DMS153 treated with DMSO at 0.1 percent for 48 hours (cell line): ENCODE results near the gene TMF1.

Experiments used
- DNase-seq: peaks from one replicate; lab custom pipeline; 2025; ENCODE audit not compliant: unreplicated experiment; lab: John Stamatoyannopoulos, UW

Gene TMF1

DNA sequence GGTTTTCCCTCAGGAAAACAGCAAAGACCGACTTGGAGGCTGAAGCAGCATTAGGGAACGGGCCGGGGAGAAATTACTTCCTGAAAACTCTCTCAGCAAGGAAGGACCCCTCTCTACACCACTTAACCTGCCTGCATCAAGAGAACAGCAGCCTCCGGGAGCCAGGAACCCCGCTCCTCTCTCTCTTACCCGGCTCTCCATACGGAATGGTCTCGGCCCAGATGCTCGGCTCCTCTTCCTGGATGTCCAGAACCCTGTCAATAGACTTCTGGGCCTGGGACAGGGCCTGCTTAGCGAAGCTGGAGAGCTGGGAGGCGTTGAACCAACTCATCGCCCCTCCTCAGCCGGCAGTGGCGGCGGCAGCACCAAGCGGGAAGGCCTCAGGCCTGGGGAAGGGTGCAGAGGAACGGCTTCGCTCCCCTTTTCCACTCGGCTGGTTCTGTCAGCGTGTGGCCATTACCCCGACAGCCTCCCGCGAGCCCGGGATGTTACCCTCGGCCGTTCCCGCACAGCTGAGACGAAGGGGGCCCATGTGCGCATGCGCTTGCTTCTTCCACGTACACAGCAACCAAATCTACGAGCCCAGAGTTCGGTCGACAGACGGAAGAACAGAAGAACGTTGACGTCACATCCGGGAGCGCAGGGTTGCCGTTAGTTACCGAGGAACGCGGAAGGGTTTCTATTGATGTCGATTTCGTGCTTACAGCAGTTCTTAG is at the start of gene TMF1:
TMF1 (minus strand) TSS at position 578 of the 716 bp plus-strand sequence; CDS start at position 331, 247 bp downstream.
- DNase-seq = no peak

DNA sequence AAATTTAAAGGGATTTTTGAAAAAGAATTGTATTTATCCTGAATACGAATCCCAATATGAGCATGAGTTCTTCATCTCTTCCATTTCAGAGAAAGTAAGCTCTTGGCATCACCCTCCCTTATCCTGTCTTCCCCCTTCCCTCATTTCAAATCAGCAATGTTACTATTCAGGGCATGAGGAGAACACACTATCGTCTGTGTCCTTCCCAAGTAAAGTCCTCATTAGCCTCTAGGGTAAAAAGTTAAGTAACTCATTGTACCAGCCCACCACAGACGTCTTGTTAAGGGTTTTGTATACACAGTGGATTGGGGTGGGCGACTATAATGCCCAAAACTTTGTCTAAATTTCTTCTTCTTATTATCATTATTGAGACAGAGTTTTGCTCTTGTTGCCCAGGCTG is 47.4 kb upstream of the TMF1 start:
- DNase-seq = no peak

GRCh38 chr3:69097407-69098086 is 45.4 kb upstream of the TMF1 start:
- DNase-seq = no peak

DNA sequence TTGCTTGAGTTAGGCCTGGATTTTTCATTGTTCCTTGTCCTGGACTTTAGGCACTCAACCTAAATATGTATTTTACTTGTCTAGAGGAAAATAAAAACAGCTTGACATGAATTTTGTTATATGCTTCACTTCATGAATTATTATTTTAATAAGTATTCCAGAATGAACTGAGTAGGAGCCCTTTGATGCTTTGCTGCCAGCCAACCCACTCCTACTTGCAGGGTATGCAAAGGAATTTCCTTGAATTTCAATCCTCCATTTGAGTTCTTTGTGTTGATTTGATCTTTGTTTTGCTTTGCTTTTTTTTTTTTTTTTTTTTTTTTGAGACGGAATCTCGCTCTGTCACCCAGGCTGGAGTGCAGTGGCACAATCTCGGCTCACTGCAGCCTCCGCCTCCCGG is 44.2 kb upstream of the TMF1 start:
- DNase-seq = no peak

DNA sequence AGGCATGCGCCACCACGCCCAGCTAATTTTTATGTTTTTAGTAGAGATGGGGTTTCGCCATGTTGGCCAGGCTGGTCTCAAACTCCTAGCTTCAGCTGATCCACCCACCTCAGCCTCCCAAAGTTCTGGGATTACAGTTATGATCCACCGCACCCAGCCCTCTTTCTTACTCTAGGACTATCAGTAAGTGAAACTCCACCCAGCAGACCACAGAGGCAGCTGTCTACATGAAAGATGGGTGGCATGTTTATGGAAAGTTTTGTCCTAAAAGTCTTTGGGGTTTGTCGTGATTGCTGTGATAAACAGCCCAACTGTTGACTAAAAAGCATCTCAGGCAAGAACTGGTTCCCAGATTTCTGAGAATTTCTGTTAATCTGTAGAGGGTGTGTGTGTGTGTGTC is 43.5 kb upstream of the TMF1 start:
- no peak for DNase-seq

- DNase-seq = no peak
These were observed 42.5 kb upstream of the TMF1 start for GRCh38 chr3:69094467-69095205.

DNA sequence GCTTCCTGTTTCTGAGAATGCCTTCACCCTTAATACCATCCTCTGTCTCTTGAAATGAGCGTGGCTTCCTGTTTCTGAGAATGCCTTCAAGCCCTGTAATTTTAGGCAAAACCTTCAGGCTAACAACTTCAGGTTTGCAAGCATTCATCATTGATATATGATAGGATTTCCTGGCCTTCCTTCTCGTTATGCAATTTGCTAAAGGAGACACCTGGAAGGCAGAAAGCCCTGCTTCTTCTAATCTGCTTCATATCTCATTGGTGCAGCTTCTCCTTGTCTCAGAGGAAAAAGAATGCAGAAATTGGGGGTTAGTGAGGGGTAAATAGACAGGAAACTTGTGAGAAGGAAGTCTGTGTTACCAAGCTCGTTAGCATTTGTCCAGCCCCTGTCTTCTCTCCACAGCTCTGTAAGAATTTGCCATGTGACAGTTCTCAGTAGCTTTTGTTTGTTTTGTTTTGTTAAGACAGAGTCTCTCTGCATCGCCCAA is 39.9 kb upstream of the TMF1 start:
- DNase-seq = no peak

GRCh38 chr3:69091389-69092029 is 39.4 kb upstream of the TMF1 start:
- DNase-seq = no peak

DNA sequence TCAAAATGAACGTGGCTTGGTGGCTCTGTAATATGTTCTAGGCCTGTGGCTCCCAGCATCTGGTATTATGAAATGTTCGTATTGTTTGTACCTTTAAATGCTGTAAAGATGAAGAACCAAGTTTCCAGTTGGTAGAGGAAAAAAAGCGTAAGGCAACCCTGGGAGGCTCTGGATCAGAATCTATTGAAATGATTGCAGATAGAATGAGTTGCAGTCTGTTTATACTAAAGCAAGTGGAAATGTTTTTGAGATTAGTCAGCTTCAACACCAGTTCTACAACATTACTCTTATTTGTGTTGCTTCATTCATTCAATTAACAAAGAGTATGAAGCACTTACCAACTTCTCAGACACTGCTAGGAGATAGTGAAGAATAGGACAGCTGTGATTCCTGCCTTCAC is 37.9 kb upstream of the TMF1 start:
- no peak for DNase-seq

DNA sequence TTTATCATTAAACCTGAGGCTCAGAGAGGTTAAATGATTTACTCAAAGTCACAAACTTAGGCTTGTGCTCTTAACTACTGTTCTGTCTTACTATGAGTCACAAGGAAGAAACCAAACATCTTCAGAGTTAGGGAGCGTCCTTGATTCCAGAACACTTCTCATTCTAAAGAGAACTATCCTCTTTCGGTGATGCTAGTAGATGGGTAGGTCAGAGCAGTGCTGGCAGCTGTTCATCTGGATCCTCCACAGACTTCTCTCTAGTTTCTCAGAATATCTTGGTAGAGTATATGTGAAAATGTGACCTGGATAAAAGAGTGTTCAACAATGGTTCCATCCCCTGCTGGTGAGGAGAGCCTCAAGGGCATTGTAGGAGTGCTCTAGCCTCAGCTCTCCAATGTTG is 35.9 kb upstream of the TMF1 start:
- no peak for DNase-seq

DNA sequence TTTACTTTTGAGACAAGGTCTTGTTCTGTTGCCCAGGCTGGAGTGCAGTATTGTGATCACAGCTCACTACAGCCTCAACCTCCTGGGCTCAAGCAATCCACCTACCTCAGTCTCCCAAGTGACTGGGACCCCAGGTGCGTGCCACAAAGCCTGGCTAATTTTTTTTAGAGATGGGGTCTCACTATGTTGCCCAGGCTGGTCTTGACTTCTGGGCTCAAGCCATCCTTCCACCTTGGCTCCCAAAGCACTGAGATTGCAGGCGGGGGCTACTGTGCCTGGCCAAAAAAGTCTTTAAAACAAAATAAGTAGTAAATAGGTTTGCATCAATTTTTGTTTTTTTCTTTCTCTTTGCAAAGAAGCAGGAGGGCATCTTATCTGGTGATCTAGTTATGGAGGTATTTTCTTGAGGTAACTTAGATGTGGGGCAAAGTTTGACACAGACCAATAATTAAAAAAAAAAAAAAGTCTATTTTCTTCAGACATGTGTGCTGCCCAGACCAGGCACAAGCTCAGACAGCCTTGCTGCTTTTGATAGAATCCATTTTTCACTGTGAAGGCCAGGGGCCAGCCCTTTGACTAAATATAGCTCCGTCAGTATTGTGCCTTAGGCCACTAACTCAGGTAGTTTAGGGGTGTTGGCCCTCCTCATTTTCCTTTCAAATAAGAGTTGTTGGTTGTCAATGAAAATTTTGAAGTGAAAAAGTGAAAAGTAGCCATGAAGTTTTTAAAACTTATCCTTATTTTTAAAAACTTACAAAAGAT is 35.1 kb upstream of the TMF1 start:
- no peak for DNase-seq

- DNase-seq = peak; percentile 20
These were observed 33.9 kb upstream of the TMF1 start for GRCh38 chr3:69085833-69086722.

DNA sequence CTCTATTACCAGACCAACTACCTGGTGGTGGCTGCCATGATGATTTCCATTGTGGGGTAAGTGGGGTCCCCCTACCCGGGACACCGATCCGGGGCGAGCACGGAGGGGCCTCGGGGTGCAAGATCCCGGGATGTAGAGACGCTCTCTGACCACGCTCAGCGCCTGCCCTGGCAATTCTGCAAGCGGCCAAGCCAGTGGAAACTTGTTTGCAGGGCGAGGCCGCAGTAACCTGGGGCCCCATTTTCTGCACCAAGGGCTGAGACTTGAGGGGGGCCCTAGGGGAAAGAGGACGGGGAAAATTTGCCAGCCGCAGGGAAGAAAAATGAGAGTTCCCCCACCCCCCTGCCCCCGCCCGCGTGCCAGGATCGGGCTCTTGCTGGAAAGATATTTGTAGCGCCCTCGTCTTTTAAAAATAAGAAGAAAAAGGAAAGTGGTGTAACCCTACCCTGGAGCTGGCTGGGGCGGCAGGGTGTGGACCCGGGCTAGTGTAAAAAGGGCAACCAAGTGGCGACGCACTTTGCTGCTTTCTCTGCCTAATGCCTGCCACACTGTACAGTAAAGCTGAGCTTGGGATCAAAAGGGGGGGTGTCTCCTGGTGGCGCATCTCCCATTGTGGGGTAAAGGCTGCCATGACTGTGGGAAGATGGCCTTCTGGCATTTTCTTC is 33.2 kb upstream of the TMF1 start:
- no peak for DNase-seq

DNA sequence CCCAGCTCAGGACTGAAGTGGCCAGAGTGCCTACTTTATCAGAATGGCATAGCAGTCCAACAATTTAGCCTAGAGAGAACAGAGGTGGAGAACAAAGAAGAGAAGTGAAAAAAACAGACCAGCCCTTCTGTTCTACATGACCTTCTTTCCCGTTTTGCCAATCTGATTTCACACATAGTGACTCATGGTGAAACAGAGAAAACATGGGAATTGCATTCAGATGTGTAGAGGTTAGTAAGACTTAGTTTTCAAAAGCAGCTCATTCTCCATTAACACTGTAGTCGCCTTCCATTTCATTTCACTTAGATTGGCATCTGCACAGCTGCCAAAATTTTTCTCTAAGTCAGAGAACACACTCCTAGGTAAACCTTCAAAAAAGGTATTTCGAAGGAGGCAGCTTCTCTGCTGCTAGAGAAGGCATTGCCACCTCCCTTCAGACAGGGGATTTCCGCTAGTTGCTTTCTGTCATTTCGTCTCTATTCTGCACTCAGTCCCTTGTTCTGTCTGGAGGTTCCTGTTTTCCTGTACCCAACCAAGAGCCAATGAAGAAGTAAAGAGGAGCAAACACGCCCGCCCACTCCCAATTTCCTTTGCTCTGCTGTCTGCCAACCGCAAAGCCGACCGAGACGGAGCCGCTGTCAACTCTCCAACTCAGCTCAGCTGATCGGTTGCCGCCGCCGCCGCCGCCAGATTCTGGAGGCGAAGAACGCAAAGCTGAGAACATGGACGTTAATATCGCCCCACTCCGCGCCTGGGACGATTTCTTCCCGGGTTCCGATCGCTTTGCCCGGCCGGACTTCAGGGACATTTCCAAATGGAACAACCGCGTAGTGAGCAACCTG is 32.4 kb upstream of the TMF1 start, which contains the start of gene ARL6IP5:
ARL6IP5 (plus strand) TSS at position 612 of the 842 bp plus-strand sequence; CDS start at position 723, 111 bp downstream.
- DNase-seq = peak; percentile 32

DNA sequence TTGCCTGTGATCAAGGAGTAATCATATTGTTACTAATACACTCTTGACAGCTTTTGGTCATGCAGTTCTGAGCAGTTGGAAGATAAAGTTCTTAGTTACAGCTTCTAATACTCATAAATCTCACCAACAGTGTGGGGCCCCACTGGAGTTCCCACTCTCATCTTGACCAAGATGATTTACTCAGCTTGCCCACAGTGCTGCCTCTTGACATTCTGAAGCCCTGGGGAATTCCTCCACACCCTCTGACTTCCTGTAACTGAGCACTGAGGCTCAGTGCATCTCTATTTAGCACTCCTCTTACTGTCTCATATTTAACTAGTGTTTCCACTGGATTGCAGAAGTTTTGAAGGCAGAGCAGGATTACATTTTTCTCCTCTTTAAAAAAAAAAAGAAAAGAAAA is 30.7 kb upstream of the TMF1 start:
- DNase-seq = no peak

DNA sequence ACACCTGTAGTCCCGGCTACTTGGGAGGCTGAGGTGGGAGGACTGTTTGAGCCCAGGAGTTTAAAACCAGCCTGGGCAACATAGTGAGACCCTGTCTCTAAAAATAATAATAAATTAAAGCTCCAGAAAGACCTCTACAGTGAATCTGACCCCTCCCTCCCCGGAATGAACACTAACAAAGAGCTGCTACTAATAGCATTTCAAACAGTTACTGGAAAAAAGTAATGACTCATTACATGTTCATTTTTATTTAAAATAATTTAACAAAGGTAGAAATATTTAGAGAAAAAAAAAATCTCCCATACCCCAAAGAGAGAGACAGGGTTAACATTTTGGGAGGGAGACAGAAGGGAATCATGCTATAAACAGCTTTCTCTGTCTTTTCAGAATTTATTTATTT is 30.2 kb upstream of the TMF1 start:
- DNase-seq = no peak

DNA sequence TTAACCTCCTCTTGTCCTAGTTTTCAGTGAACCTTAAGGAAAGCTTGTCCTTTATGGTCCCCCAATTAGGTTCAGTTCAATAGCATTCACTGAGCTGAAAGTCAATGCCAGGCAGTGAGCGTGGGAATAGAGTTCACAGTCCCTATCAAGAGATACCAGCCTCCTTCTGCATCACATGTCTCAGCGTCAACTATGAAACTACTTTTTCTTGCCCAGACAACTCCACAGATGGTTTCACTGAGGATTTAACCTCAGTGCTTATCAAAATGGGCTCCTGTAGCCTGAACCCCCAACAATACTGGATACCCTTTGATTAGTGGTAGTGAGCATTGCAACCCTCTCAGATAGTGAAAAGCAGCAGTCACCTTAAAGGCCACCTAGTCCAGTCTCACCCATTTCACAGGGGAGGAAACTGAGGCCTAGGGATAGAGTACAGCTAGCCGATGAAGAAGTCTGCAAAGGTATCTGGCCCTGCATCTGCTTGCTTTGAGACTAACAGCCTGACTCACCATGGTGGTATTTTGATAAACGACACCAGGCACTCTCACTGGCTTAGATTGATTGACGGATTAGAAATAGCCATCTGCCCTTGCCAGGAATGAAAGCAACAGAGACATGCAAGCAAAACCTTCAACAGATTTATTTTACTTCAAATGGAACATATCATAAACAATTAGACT is 29.6 kb upstream of the TMF1 start:
- no peak for DNase-seq
